RWPE2 (cell line): ENCODE measurements around the gene RNASE13.

Experiments used
- ATAC-seq: fragments of 200-7000 bp; cut with Tn5 transposase; 3 replicates; pipeline ENCODE4 v1.9.1; 2021; ENCODE audit warnings: low read depth
- DNase-seq: peaks from one replicate; pipeline ENCODE4 v3.0.0-alpha.2; 2020; ENCODE audit warnings: low spot score
- H3K27ac ChIP-seq: fragments of 450-650 bp; 2 replicates; pipeline ENCODE4 v1.5.1; 2017; ENCODE audit warnings: mild to moderate bottlenecking; ENCODE audit not compliant: poor library complexity, severe bottlenecking
- H3K27me3 ChIP-seq: fragments of 250-450 bp; sonication (Bioruptor Pico); 2 replicates; pipeline ENCODE4 v1.5.1; 2021; ENCODE audit warnings: mild to moderate bottlenecking, moderate library complexity; ENCODE audit not compliant: insufficient read depth, poor library complexity, severe bottlenecking
- H3K36me3 ChIP-seq: fragments of 250-450 bp; sonication (Bioruptor Pico); 2 replicates; pipeline ENCODE4 v1.5.1; 2020; ENCODE audit warnings: low read depth, mild to moderate bottlenecking, moderate library complexity
- H3K4me1 ChIP-seq: fragments of 250-450 bp; sonication (Bioruptor Pico); 2 replicates; pipeline ENCODE4 v1.5.1; 2021; ENCODE audit warnings: mild to moderate bottlenecking, moderate library complexity; ENCODE audit not compliant: insufficient read depth, poor library complexity, severe bottlenecking
- H3K4me3 ChIP-seq: fragments of 250-450 bp; sonication (Bioruptor Pico); 2 replicates; pipeline ENCODE4 v1.5.1; 2021; ENCODE audit warnings: mild to moderate bottlenecking, moderate library complexity; ENCODE audit not compliant: severe bottlenecking
- H3K9me3 ChIP-seq: fragments of 250-450 bp; sonication (Bioruptor Pico); 2 replicates; pipeline ENCODE4 v1.5.1; 2021; ENCODE audit warnings: mild to moderate bottlenecking, moderate library complexity; ENCODE audit not compliant: severe bottlenecking
- CTCF ChIP-seq: fragments of 450-650 bp; IDR thresholded peaks from one replicate; pipeline ENCODE4 v1.5.1; 2017; ENCODE audit warnings: mild to moderate bottlenecking, moderate library complexity; ENCODE audit not compliant: poor library complexity, severe bottlenecking

Gene RNASE13

GRCh38 chr14:21070610-21071224 lies 36.1 kb upstream of the RNASE13 start:
- DNase-seq (no peak), ATAC-seq (peak; percentile 26)
- no peak for TF ChIP-seq CTCF
- H3K9me3 ChIP-seq, result no peaks in the 10 kb centered on the region
- peak overlapping the region; percentile 64 for H3K4me3 ChIP-seq
- H3K27me3 ChIP-seq, result peaks cover 12% of the 10 kb centered on the region
- H3K36me3 ChIP-seq, result peaks cover 8% of the 10 kb centered on the region
- peaks cover 6% of the 10 kb centered on the region for H3K4me1 ChIP-seq
- H3K27ac ChIP-seq, result peak overlapping the region; percentile 60

GRCh38 chr14:21070083-21070609 lies 35.5 kb upstream of the RNASE13 start, which contains the start of gene ARHGEF40:
TSS of gene ARHGEF40 (plus strand) at chr14:21070304. CDS start at chr14:21070397, 93 bp downstream.
- H3K27me3 ChIP-seq, result peaks cover 12% of the 10 kb centered on the region

GRCh38 chr14:21069388-21070082 lies 34.9 kb upstream of the RNASE13 start:
- DNase-seq (no peak), ATAC-seq (peak; percentile 4)
- Histone ChIP-seq H3K27me3 (peaks cover 12% of the 10 kb centered on the region), H3K9me3 (no peaks in the 10 kb centered on the region), H3K4me3 (peak overlapping the region; percentile 64), H3K36me3 (peaks cover 5% of the 10 kb centered on the region), H3K4me1 (peaks cover 6% of the 10 kb centered on the region), H3K27ac (peak overlapping the region; percentile 60)
- no peak for TF ChIP-seq CTCF

More at GRCh38 chr14:21070083-21070609, 35.5 kb upstream of the RNASE13 start, which contains the start of gene ARHGEF40:
- H3K27ac ChIP-seq, result peak within 1 kb of the TSS; percentile 60
- H3K4me3 ChIP-seq, result peak within 1 kb of the TSS; percentile 64
- ATAC-seq, result peak; percentile 27
- TF ChIP-seq CTCF, result no peak
- no peaks in the 10 kb centered on the region for H3K9me3 ChIP-seq
- peaks cover 5% of the 10 kb centered on the region for H3K36me3 ChIP-seq
- H3K4me1 ChIP-seq, result peaks cover 6% of the 10 kb centered on the region
- DNase-seq, result no peak

GRCh38 chr14:21068521-21069387 lies 34.1 kb upstream of the RNASE13 start:
- peaks cover 6% of the 10 kb centered on the region for H3K4me1 ChIP-seq
- H3K4me3 ChIP-seq, result peak overlapping the region; percentile 64
- H3K9me3 ChIP-seq, result no peaks in the 10 kb centered on the region
- peak; percentile 34 for ATAC-seq
- no peak overlapping the region for H3K27ac ChIP-seq
- peak; percentile 85 for TF ChIP-seq CTCF
- H3K27me3 ChIP-seq, result peaks cover 12% of the 10 kb centered on the region
- DNase-seq, result no peak
- H3K36me3 ChIP-seq, result peaks cover 5% of the 10 kb centered on the region
